Endothelial cell of umbilical vein (primary cell): Measurements from ENCODE around the gene FAM83C. TPM values are rescaled to one million over a fixed set of nuclear protein-coding genes. Genes with fewer than 3 reads are reported as not detected.

Experiments
- BruUV-seq: library from RNA; stranded (reverse); fragments of 400-500 nt; replicated peaks from 2 replicates; lab custom pipeline; 2021; lab: Mats Ljungman, UMichigan
- CTCF ChIA-PET: fragments of 300-600, 350-600 bp; sonication (Branson Sonifier 250); formaldehyde crosslinking; loops from one replicate; lab custom pipeline; 2021; ENCODE audit warnings: antibody characterized with exemption, inconsistent platforms; lab: Charles Lee
- POLR2A ChIA-PET: fragments of 300-600, 350-600 bp; sonication (Branson Sonifier 250); formaldehyde crosslinking; loops from one replicate; lab custom pipeline; 2021; ENCODE audit warnings: antibody characterized with exemption, inconsistent platforms; lab: Charles Lee
- DNase-seq: peaks from one replicate; pipeline ENCODE4 v3.0.0-alpha.2; 2011; ENCODE audit warnings: low read depth, low spot score
- FAIRE-seq: peaks from 2 replicates; lab custom pipeline; 2011; peaks lifted over from hg19 to GRCh38; lab: Jason Lieb, UNC
- H2AFZ ChIP-seq: 2 replicates; pipeline ENCODE4 v1.6.0; 2012; ENCODE audit warnings: low read depth, low read length, control low read depth, inconsistent platforms
- H3K27ac ChIP-seq: 2 replicates; pipeline ENCODE4 v1.5.1; 2011; ENCODE audit warnings: low read depth, mild to moderate bottlenecking, control low read depth, low read length, moderate library complexity; ENCODE audit not compliant: insufficient read depth
- H3K27me3 ChIP-seq, 2 experiments: 2 replicates each; pipeline versions ENCODE4 v1.6.0 to v1.6.1; 2011; ENCODE audit warnings: low read length in 2 of 2, mixed read lengths in 1 of 2; ENCODE audit not compliant: control insufficient read depth in 2 of 2, insufficient read depth in 2 of 2
- H3K36me3 ChIP-seq, 2 experiments: 2 replicates in 1 of 2; 3 replicates in 1 of 2; pipeline ENCODE4 v1.5.1; 2011; ENCODE audit warnings: low read length in 2 of 2, mild to moderate bottlenecking in 1 of 2, moderate library complexity in 1 of 2; ENCODE audit not compliant: control insufficient read depth in 2 of 2, insufficient read depth in 2 of 2; ENCODE audit errors: extremely low read depth in 1 of 2
- H3K4me1 ChIP-seq: 3 replicates; pipeline ENCODE4 v1.5.1; 2011; ENCODE audit warnings: mild to moderate bottlenecking, low read length; ENCODE audit not compliant: control insufficient read depth, insufficient read depth; ENCODE audit errors: extremely low read depth
- H3K4me2 ChIP-seq: 2 replicates; pipeline ENCODE4 v1.6.1; 2011; ENCODE audit warnings: low read length, control low read depth, mixed read lengths; ENCODE audit not compliant: insufficient read depth
- H3K4me3 ChIP-seq, 3 experiments: fragments of 200-600 bp in 1 of 3; sonication (generic), shearing (Covaris generic) in 1 of 3; replicated peaks in 1 of 3; 2 replicates each; pipeline ENCODE4 v1.5.1; 2011 to 2016; ENCODE audit warnings: control low read depth in 3 of 3, low read length in 3 of 3, mild to moderate bottlenecking in 2 of 3, inconsistent platforms in 1 of 3, low read depth in 1 of 3, moderate library complexity in 1 of 3; ENCODE audit not compliant: insufficient read depth in 1 of 3
- H3K79me2 ChIP-seq: 2 replicates; pipeline ENCODE4 v1.6.0; 2012; ENCODE audit warnings: low read length, inconsistent platforms; ENCODE audit not compliant: control insufficient read depth, insufficient read depth
- H3K9ac ChIP-seq: replicated peaks from 2 replicates; pipeline ENCODE3; 2011; ENCODE audit warnings: low read length, control low read depth; ENCODE audit not compliant: insufficient read depth; ENCODE audit errors: extremely low read depth
- H3K9me1 ChIP-seq: replicated peaks from 3 replicates; pipeline ENCODE4 v1.6.0; 2011; ENCODE audit warnings: mild to moderate bottlenecking, low read length; ENCODE audit not compliant: control insufficient read depth, insufficient read depth; ENCODE audit errors: extremely low read depth
- H3K9me3 ChIP-seq: replicated peaks from 2 replicates; pipeline ENCODE4 v1.5.1; 2012; ENCODE audit warnings: low read length, inconsistent platforms; ENCODE audit not compliant: control insufficient read depth, insufficient read depth
- H4K20me1 ChIP-seq: replicated peaks from 2 replicates; pipeline ENCODE3; 2011; ENCODE audit warnings: mild to moderate bottlenecking, low read length; ENCODE audit not compliant: control insufficient read depth, insufficient read depth; ENCODE audit errors: extremely low read depth
- CTCF ChIP-seq, 2 donors: IDR thresholded peaks; 1 replicate in 1 of 2; 2 replicates in 1 of 2; pipeline ENCODE4 v1.5.1; 2011; ENCODE audit warnings: low read length in 2 of 2, mild to moderate bottlenecking in 2 of 2, moderate library complexity in 2 of 2, control low read depth in 1 of 2, inconsistent platforms in 1 of 2, low read depth in 1 of 2; ENCODE audit not compliant: insufficient read depth in 1 of 2; ENCODE audit errors: extremely low read depth in 1 of 2
- EZH2 ChIP-seq: IDR thresholded peaks from 2 replicates; pipeline ENCODE4 v1.6.1; 2012; ENCODE audit warnings: borderline replicate concordance, low read depth, mild to moderate bottlenecking, moderate library complexity, low read length, inconsistent platforms; ENCODE audit not compliant: severe bottlenecking
- FOS ChIP-seq: IDR thresholded peaks from 2 replicates; pipeline ENCODE4 v1.6.1; 2011; ENCODE audit warnings: mild to moderate bottlenecking, low read length, moderate library complexity, borderline replicate concordance; ENCODE audit not compliant: insufficient read depth
- GATA2 ChIP-seq: IDR thresholded peaks from 2 replicates; pipeline ENCODE4 v1.7.0; 2011; ENCODE audit warnings: low read depth, mild to moderate bottlenecking, moderate library complexity, mixed read lengths, low read length; ENCODE audit not compliant: insufficient read length, insufficient read depth
- JUN ChIP-seq: IDR thresholded peaks from 2 replicates; pipeline ENCODE4 v1.6.1; 2011; ENCODE audit warnings: borderline replicate concordance, low read depth; ENCODE audit not compliant: insufficient read length, insufficient read depth
- MYC ChIP-seq: IDR thresholded peaks from one replicate; pipeline ENCODE4 v1.6.1; 2011; ENCODE audit warnings: mild to moderate bottlenecking, low read depth, low read length
- POLR2AphosphoS5 ChIP-seq: IDR thresholded peaks from 2 replicates; pipeline ENCODE4 v1.6.1; 2012; ENCODE audit warnings: low read depth, mild to moderate bottlenecking, control low read depth, low read length, moderate library complexity; ENCODE audit not compliant: insufficient read depth
- dilution Hi-C: fragments of 300-500 bp; cut with MboI; formaldehyde crosslinking; loops from one replicate; pipeline ENCODE4 v1.15.0; 2019; ENCODE audit warnings: low sequenced_read_pairs; ENCODE audit not compliant: extremely low pct_ligation_motif_present
- intact Hi-C: fragments of 100-400 bp; cut with micrococcal nuclease; formaldehyde crosslinking; loops from one replicate; pipeline ENCODE4 v1.10.0; 2022
- polyA plus RNA-seq, 4 experiments: library from polyadenylated mRNA; depleted of rRNA in 3 of 4; stranded (reverse) in 3 of 4; unstranded in 1 of 4; fragments of >200 nt; gene quantifications; 2 replicates each; pipeline versions ENCODE4 v1.2.1 to v1.2.3, GENCODE V29; 2011 to 2012; ENCODE audit warnings: missing spikeins in 1 of 4
- total RNA-seq: library from RNA; stranded (reverse); gene quantifications from 2 replicates; pipeline ENCODE4 v1.2.3, GENCODE V29; 2021
- TF ChIP-seq, protein P1 (sequence below): IDR thresholded peaks from 2 replicates; pipeline ENCODE4 v1.6.1; 2011; ENCODE audit not compliant: insufficient read depth, insufficient read length

Gene FAM83C
- total and polyA plus RNA-seq, 2 donors (not counting 3 experiments of a cell fraction or from before 2014, with no cell fraction given) = not detected

GRCh38 chr20:35293303-35294292, 1.4 kb upstream of the FAM83C start:
- H3K79me2 ChIP-seq = no peaks in the 10 kb centered on the region
- H3K27me3 ChIP-seq = peaks cover 0 to 2% of the 10 kb centered on the region in 2 experiments
- TF ChIP-seq FOS (no peak), EZH2 (no peak), MYC (no peak), POLR2AphosphoS5 (no peak), GATA2 (no peak), CTCF (IDR thresholded peaks at IDR 0.05; ENCODE audit: extremely low read depth in 1 of 2, insufficient read depth in 1 of 2, low read depth in 1 of 2, low read length in 2 of 2) (no peak), JUN (no peak)
- TF ChIP-seq, protein P1, sequence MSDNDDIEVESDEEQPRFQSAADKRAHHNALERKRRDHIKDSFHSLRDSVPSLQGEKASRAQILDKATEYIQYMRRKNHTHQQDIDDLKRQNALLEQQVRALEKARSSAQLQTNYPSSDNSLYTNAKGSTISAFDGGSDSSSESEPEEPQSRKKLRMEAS = no peak
- no peak overlapping the region for H3K9ac ChIP-seq
- no peaks in the 10 kb centered on the region for H3K36me3 ChIP-seq
- no peak for DNase-seq
- ChIA-PET CTCF (interaction anchor here (0.6 to 2.1 kb wide), 2 partner anchors 10 to 146 kb away, joined by 3 to 9 read pairs; no protein-coding TSS in a partner anchor), POLR2A (no interaction called here)
- H3K9me1 ChIP-seq = no peaks in the 10 kb centered on the region
- FAIRE-seq = no peak
- H4K20me1 ChIP-seq = no peaks in the 10 kb centered on the region
- no peak overlapping the region for H3K4me2 ChIP-seq
- intact Hi-C loops = no loop called here
- dilution Hi-C loops = no loop called here
- no peaks in the 10 kb centered on the region for H3K9me3 ChIP-seq
- H3K4me1 ChIP-seq = peaks cover 5% of the 10 kb centered on the region
- H3K27ac ChIP-seq = no peak overlapping the region
- no peak overlapping the region for H3K4me3 ChIP-seq
- BruUV-seq = no TSS peak
- no peak overlapping the region for H2AFZ ChIP-seq
